ENCODE results near the gene RAPGEF6.

RAPGEF6 gene

DNA sequence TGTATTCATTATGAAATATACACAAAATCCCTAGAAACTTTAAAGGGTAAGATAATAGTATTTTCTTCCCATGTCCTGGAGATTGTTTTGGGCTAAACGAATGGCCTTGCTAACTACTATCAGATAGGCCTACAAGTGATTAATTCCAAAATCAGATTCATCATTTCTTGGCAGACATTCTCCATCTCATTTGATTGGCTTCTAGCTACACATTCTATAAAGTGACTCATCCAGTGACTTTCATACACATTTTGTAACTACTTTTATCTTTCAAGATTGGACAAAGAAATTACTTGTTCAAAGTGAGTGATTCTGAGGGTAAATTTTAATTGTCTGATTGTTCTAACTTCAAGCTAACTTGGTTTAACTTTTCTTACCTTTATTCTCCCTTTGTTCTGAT lies 93.3 kb downstream of the RAPGEF6 start:
- no peaks in the 10 kb centered on the region for H3K9me3 ChIP-seq (ENCODE audit: control insufficient read depth, low read length)
- no peak overlapping the region for H3K4me3 ChIP-seq (ENCODE audit: extremely low read depth, insufficient read depth, low read length, poor library complexity, severe bottlenecking)
- no peaks in the 10 kb centered on the region for H3K4me1 ChIP-seq (ENCODE audit: control insufficient read depth, insufficient read depth, low read length, poor library complexity, severe bottlenecking)
- 80% methylated on average over 1 of the region's 1 CpG; no CpG with 5 or more reads in 1 of the 2 experiments for WGBS, 2 experiments (ENCODE audit: insufficient coverage in 2 of 2)
- no peak overlapping the region for H3K27ac ChIP-seq (ENCODE audit: low read depth, low read length, severe bottlenecking)
- no peaks in the 10 kb centered on the region for H3K36me3 ChIP-seq (ENCODE audit: control insufficient read depth, insufficient read depth, low read length)

DNA sequence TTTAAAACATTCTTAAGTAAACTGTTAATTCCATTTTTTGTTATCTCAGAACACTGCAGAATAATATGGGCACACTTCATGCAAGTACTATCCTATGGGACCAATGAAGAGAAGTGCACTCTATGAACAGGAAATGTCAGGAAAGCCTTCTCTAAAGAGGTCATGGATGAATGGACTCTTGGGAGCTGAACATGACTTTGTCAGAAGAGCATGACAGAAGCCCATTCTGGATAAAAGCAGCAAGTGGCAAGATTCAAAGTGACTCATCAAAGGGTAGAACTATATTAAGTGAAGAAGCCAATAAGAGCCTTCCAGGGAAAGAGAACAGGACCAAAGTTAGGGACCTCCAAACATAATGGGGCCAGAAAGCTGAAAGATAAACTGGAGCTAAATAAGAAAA lies 94.0 kb downstream of the RAPGEF6 start:
- H3K36me3 ChIP-seq (ENCODE audit: control insufficient read depth, insufficient read depth, low read length) = no peaks in the 10 kb centered on the region
- H3K4me3 ChIP-seq (ENCODE audit: extremely low read depth, insufficient read depth, low read length, poor library complexity, severe bottlenecking) = no peak overlapping the region
- no peak overlapping the region for H3K27ac ChIP-seq (ENCODE audit: low read depth, low read length, severe bottlenecking)
- no peaks in the 10 kb centered on the region for H3K9me3 ChIP-seq (ENCODE audit: control insufficient read depth, low read length)
- no peaks in the 10 kb centered on the region for H3K4me1 ChIP-seq (ENCODE audit: control insufficient read depth, insufficient read depth, low read length, poor library complexity, severe bottlenecking)

DNA sequence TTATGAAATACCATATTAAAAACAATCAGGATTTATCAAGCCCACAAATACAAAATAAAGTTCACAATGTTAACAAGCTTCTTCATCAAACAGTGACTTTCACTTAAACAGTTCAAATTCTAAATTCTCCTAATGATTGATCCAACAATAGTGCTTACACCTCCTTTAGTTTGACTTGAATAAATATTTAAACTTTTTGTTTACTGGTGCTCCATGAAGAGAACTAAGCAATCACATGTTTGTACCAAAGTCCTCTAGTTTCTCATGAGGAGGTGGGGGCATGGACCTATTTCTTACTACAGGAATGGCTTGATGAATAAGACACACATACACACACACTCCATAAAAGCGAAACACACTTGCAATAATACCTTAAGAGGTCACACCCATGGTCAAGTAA lies 95.8 kb downstream of the RAPGEF6 start:
- no peak overlapping the region for H3K4me3 ChIP-seq (ENCODE audit: extremely low read depth, insufficient read depth, low read length, poor library complexity, severe bottlenecking)
- no peaks in the 10 kb centered on the region for H3K4me1 ChIP-seq (ENCODE audit: control insufficient read depth, insufficient read depth, low read length, poor library complexity, severe bottlenecking)
- H3K27ac ChIP-seq (ENCODE audit: low read depth, low read length, severe bottlenecking) = no peak overlapping the region
- no peaks in the 10 kb centered on the region for H3K9me3 ChIP-seq (ENCODE audit: control insufficient read depth, low read length)
- no CpG with 5 or more reads among the region's 1 CpG for WGBS, 2 experiments (ENCODE audit: insufficient coverage in 2 of 2)
- no peaks in the 10 kb centered on the region for H3K36me3 ChIP-seq (ENCODE audit: control insufficient read depth, insufficient read depth, low read length)

DNA sequence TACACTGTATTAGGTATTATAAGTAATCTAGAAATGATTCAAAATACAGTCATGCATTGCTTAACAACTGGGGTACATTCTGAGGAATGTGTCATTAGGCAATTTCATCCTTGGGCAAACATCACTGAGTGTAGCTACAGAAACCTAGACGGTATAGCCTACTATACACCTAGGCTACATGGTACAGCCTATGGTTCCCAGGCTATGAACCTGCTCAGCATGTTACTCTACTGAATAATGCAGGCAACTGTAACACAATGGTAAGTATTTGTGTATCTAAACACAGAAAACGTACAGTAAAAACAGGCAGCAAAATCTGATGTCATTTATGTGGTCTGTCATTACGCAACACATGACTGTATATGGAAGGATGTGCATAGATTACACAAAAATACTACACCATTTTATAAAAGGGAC lies 96.8 kb downstream of the RAPGEF6 start:
- Histone ChIP-seq H3K36me3 (ENCODE audit: control insufficient read depth, insufficient read depth, low read length) (no peaks in the 10 kb centered on the region), H3K4me1 (ENCODE audit: control insufficient read depth, insufficient read depth, low read length, poor library complexity, severe bottlenecking) (no peaks in the 10 kb centered on the region), H3K4me3 (ENCODE audit: extremely low read depth, insufficient read depth, low read length, poor library complexity, severe bottlenecking) (no peak overlapping the region), H3K9me3 (ENCODE audit: control insufficient read depth, low read length) (no peaks in the 10 kb centered on the region), H3K27ac (ENCODE audit: low read depth, low read length, severe bottlenecking) (no peak overlapping the region)
- 100% methylated on average over 1 of the region's 3 CpGs for WGBS, 2 experiments (ENCODE audit: insufficient coverage in 2 of 2)

DNA sequence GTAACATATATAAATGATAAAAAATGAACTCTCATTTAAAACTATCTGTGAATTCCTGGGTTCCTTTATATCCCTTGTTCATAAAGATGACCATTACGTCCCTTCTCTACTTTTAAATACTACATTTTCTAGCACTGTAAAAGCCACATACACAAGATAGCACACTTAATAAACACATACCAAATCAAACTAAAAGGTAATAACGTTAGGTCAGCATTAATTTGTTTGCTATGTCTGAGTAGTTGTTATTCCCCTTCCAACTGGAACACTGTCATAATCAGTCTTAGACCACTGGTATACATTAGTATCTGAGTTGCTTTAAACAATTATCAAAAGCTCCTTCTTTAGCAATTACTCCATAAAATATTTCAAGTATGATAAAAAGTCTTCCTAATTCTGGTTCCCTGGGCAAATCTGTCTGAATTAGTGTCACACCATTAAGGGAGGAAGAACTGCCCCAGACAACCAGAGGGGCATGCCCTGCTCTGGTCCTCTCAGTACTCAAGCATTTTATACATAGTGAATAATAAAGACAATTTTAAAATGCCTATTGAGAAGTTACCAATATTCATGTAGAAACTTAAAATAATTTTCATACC lies 98.1 kb downstream of the RAPGEF6 start:
- H3K27ac ChIP-seq (ENCODE audit: low read depth, low read length, severe bottlenecking) = no peak overlapping the region

GRCh38 chr5:131536211-131536826 lies 98.7 kb downstream of the RAPGEF6 start:
- no peaks in the 10 kb centered on the region for H3K4me1 ChIP-seq (ENCODE audit: control insufficient read depth, insufficient read depth, low read length, poor library complexity, severe bottlenecking)
- no peak overlapping the region for H3K27ac ChIP-seq (ENCODE audit: low read depth, low read length, severe bottlenecking)
- no peaks in the 10 kb centered on the region for H3K9me3 ChIP-seq (ENCODE audit: control insufficient read depth, low read length)
- no peaks in the 10 kb centered on the region for H3K36me3 ChIP-seq (ENCODE audit: control insufficient read depth, insufficient read depth, low read length)
- WGBS, 2 experiments (ENCODE audit: insufficient coverage in 2 of 2) = 80 to 94% methylated on average over 1 to 2 of the region's 6 CpGs
- no peak overlapping the region for H3K4me3 ChIP-seq (ENCODE audit: extremely low read depth, insufficient read depth, low read length, poor library complexity, severe bottlenecking)

More for the DNA sequence above, 98.1 kb downstream of the RAPGEF6 start:
- no peaks in the 10 kb centered on the region for H3K9me3 ChIP-seq (ENCODE audit: control insufficient read depth, low read length)
- no peaks in the 10 kb centered on the region for H3K4me1 ChIP-seq (ENCODE audit: control insufficient read depth, insufficient read depth, low read length, poor library complexity, severe bottlenecking)
- no peak overlapping the region for H3K4me3 ChIP-seq (ENCODE audit: extremely low read depth, insufficient read depth, low read length, poor library complexity, severe bottlenecking)
- no peaks in the 10 kb centered on the region for H3K36me3 ChIP-seq (ENCODE audit: control insufficient read depth, insufficient read depth, low read length)
- WGBS, 2 experiments (ENCODE audit: insufficient coverage in 2 of 2) = 86 to 100% methylated on average over 1 of the region's 2 CpGs

GRCh38 chr5:131534974-131535373 lies 100.1 kb downstream of the RAPGEF6 start:
- no peaks in the 10 kb centered on the region for H3K4me1 ChIP-seq (ENCODE audit: control insufficient read depth, insufficient read depth, low read length, poor library complexity, severe bottlenecking)
- no CpG with 5 or more reads among the region's 2 CpGs for WGBS, 2 experiments (ENCODE audit: insufficient coverage in 2 of 2)
- no peaks in the 10 kb centered on the region for H3K9me3 ChIP-seq (ENCODE audit: control insufficient read depth, low read length)
- H3K27ac ChIP-seq (ENCODE audit: low read depth, low read length, severe bottlenecking) = no peak overlapping the region
- no peak overlapping the region for H3K4me3 ChIP-seq (ENCODE audit: extremely low read depth, insufficient read depth, low read length, poor library complexity, severe bottlenecking)
- H3K36me3 ChIP-seq (ENCODE audit: control insufficient read depth, insufficient read depth, low read length) = no peaks in the 10 kb centered on the region

- Histone ChIP-seq H3K36me3 (ENCODE audit: control insufficient read depth, insufficient read depth, low read length) (no peaks in the 10 kb centered on the region), H3K4me3 (ENCODE audit: extremely low read depth, insufficient read depth, low read length, poor library complexity, severe bottlenecking) (no peak overlapping the region), H3K27ac (ENCODE audit: low read depth, low read length, severe bottlenecking) (no peak overlapping the region), H3K4me1 (ENCODE audit: control insufficient read depth, insufficient read depth, low read length, poor library complexity, severe bottlenecking) (no peaks in the 10 kb centered on the region), H3K9me3 (ENCODE audit: control insufficient read depth, low read length) (no peaks in the 10 kb centered on the region)
- WGBS, 2 experiments (ENCODE audit: insufficient coverage in 2 of 2) = no CpG with 5 or more reads among the region's 1 CpG
Observed at GRCh38 chr5:131533836-131534235, 101.2 kb downstream of the RAPGEF6 start.

DNA sequence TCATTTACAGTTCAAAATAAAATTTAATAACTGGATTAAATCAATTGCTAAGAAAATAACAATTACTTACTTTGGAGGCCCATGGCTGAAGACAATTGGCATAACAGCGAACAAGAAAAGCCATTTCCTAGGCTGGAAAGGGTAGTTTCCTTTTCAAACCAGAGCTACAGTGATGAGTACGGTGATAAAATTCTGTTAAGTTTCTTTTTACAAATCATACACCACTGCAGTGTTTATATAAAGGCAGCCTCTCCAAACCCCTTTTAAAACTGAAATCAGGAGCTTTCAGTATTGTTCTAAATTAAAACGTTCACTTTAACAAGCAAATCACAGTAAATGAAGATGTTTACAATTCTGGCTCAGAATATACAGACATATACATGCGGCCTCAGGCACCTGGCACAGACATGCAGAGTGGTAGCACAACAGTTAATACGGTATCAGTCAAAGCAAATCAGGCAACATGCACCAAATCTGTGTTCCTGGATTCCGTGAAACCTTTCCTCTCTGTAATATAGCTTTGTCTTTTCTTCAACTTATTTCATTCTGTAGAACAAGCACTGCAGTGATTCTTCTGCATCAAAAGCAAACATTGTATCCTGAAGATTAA lies 102.9 kb downstream of the RAPGEF6 start:
- H3K4me3 ChIP-seq (ENCODE audit: extremely low read depth, insufficient read depth, low read length, poor library complexity, severe bottlenecking) = no peak overlapping the region
- H3K27ac ChIP-seq (ENCODE audit: low read depth, low read length, severe bottlenecking) = no peak overlapping the region
- no peaks in the 10 kb centered on the region for H3K4me1 ChIP-seq (ENCODE audit: control insufficient read depth, insufficient read depth, low read length, poor library complexity, severe bottlenecking)
- 92 to 94% methylated on average over 4 of the region's 6 CpGs for WGBS, 2 experiments (ENCODE audit: insufficient coverage in 2 of 2)
- no peaks in the 10 kb centered on the region for H3K9me3 ChIP-seq (ENCODE audit: control insufficient read depth, low read length)
- no peaks in the 10 kb centered on the region for H3K36me3 ChIP-seq (ENCODE audit: control insufficient read depth, insufficient read depth, low read length)

DNA sequence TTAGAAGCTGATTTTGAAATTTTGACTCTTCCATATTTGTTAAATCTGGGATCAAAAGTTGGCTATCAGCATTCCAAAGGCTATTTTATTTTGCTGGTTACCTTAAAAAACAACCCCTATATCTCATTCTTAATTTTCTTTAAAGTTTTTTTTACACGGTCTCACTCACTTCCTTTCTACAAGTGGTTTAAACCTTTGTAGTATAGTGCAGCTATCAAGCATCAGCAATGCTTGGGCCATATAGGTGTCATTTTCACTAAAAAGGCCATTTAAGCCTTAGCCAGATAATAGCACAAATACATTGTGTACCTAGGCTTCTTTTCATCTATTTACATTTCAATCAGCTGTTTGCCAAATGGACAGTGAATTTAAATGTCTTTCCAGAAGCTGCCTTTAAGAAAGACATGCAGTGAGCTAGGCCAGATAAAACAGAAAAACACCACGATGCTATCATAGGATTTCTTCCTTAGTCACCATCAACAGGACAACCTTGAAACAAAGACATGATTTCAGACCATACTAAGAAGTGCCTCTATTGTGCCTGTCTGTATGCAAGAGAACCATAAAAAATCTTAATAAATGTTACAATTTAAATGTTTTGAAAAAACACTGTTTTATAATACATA lies 104.2 kb downstream of the RAPGEF6 start:
- Histone ChIP-seq H3K27ac (ENCODE audit: low read depth, low read length, severe bottlenecking) (no peak overlapping the region), H3K9me3 (ENCODE audit: control insufficient read depth, low read length) (no peaks in the 10 kb centered on the region), H3K4me3 (ENCODE audit: extremely low read depth, insufficient read depth, low read length, poor library complexity, severe bottlenecking) (no peak overlapping the region), H3K4me1 (ENCODE audit: control insufficient read depth, insufficient read depth, low read length, poor library complexity, severe bottlenecking) (no peaks in the 10 kb centered on the region), H3K36me3 (ENCODE audit: control insufficient read depth, insufficient read depth, low read length) (no peaks in the 10 kb centered on the region)
- 67% methylated on average over 1 of the region's 2 CpGs; no CpG with 5 or more reads in 1 of the 2 experiments for WGBS, 2 experiments (ENCODE audit: insufficient coverage in 2 of 2)

DNA sequence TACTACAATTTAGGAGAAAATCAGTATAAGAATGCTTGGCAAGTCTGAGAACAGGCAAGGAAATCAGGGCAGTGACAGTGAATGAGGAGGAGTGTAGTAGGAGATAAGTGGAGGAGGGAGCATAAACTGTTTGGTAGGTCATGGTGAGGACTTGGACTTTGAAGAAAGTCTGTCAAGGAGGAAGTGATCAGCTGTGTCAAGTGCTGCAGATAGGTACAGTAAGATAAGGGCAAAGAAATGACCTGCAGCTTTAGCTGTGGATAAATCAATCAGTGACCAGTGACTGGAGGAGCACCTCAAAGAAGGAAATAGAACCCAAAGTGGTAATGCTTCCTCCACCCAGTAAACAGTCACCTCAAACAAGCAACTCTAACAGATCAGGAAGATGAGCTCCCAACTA lies 106.3 kb downstream of the RAPGEF6 start:
- Histone ChIP-seq H3K9me3 (ENCODE audit: control insufficient read depth, low read length) (no peaks in the 10 kb centered on the region), H3K4me3 (ENCODE audit: extremely low read depth, insufficient read depth, low read length, poor library complexity, severe bottlenecking) (no peak overlapping the region), H3K36me3 (ENCODE audit: control insufficient read depth, insufficient read depth, low read length) (no peaks in the 10 kb centered on the region), H3K27ac (ENCODE audit: low read depth, low read length, severe bottlenecking) (no peak overlapping the region), H3K4me1 (ENCODE audit: control insufficient read depth, insufficient read depth, low read length, poor library complexity, severe bottlenecking) (no peaks in the 10 kb centered on the region)

Data from mesodermal cell (in vitro differentiated cells).